KBM-7 (cell line): ENCODE measurements around the gene NCF4.

Experiments used
- DNase-seq: peaks from one replicate; pipeline ENCODE4 v3.0.0-alpha.2; 2015
- in situ Hi-C: fragments of 300-500 bp; cut with MboI; formaldehyde crosslinking; loops from 2 replicates; pipeline ENCODE4 v1.14.3; 2020; ENCODE audit warnings: low sequenced_read_pairs, low pct_unique_long_range_greater_than_20kb, mixed read lengths

NCF4 gene

GRCh38 chr22:36884349-36885158, 23.7 kb downstream of the NCF4 start:
- in situ Hi-C loops, result no loop called here
- DNase-seq, result no peak

- in situ Hi-C loops, result no loop called here
- no peak for DNase-seq
These were observed 24.7 kb downstream of the NCF4 start for GRCh38 chr22:36885474-36885873.

- in situ Hi-C loops, result no loop called here
- DNase-seq, result no peak
These were observed 25.2 kb downstream of the NCF4 start for GRCh38 chr22:36886016-36886415.

GRCh38 chr22:36887162-36887561, 26.4 kb downstream of the NCF4 start:
- no peak for DNase-seq
- in situ Hi-C loops, result no loop called here

GRCh38 chr22:36891646-36892045, 30.8 kb downstream of the NCF4 start:
- no peak for DNase-seq
- in situ Hi-C loops, result no loop called here

GRCh38 chr22:36892292-36892691, 31.5 kb downstream of the NCF4 start:
- DNase-seq, result no peak
- in situ Hi-C loops, result no loop called here

GRCh38 chr22:36893262-36893661, 32.5 kb downstream of the NCF4 start:
- DNase-seq, result no peak
- in situ Hi-C loops, result no loop called here

GRCh38 chr22:36894266-36894665, 33.5 kb downstream of the NCF4 start:
- DNase-seq, result no peak
- in situ Hi-C loops, result no loop called here

GRCh38 chr22:36897611-36898010, 36.8 kb downstream of the NCF4 start:
- in situ Hi-C loops, result no loop called here
- no peak for DNase-seq

GRCh38 chr22:36898690-36899089, 37.9 kb downstream of the NCF4 start:
- in situ Hi-C loops, result no loop called here
- DNase-seq, result no peak

- in situ Hi-C loops, result no loop called here
- DNase-seq, result no peak
These were observed 38.7 kb downstream of the NCF4 start for GRCh38 chr22:36899498-36899897.

- in situ Hi-C loops, result no loop called here
- no peak for DNase-seq
These were observed 39.4 kb downstream of the NCF4 start for GRCh38 chr22:36900225-36900624.

- DNase-seq, result no peak
- in situ Hi-C loops, result no loop called here
These were observed 40.1 kb downstream of the NCF4 start for GRCh38 chr22:36900880-36901279.

GRCh38 chr22:36901411-36902142, 40.8 kb downstream of the NCF4 start:
- in situ Hi-C loops, result no loop called here
- DNase-seq, result no peak

- no peak for DNase-seq
- in situ Hi-C loops, result no loop called here
These were observed 41.5 kb downstream of the NCF4 start for GRCh38 chr22:36902143-36902926.

- in situ Hi-C loops, result no loop called here
These were observed 43.6 kb downstream of the NCF4 start for GRCh38 chr22:36904260-36904880.

GRCh38 chr22:36907253-36908195, 46.7 kb downstream of the NCF4 start:
- in situ Hi-C loops, result no loop called here
- no peak for DNase-seq

More at GRCh38 chr22:36904260-36904880, 43.6 kb downstream of the NCF4 start:
- DNase-seq, result no peak

- no peak for DNase-seq
- in situ Hi-C loops, result no loop called here
These were observed 49.7 kb downstream of the NCF4 start for GRCh38 chr22:36910461-36910860.
